ENCODE data around the gene DMAC2L. TPM values are rescaled to one million over a fixed set of nuclear protein-coding genes. Genes with fewer than 3 reads are reported as not detected.
A peak's percentile ranks its signal among the peaks of the same experiment; 100 is the strongest.

Gene DMAC2L
- total RNA-seq, 1 experiment from 2014 or later = 14.0 TPM

- no peak for TF ChIP-seq ARID4B (CRISPR knock-in tag; IDR thresholded peaks at IDR 0.05; ENCODE audit: borderline replicate concordance)
Measured at GRCh38 chr14:50340045-50340444, 27.9 kb downstream of the DMAC2L start (continued).

- TF ChIP-seq, protein P1, sequence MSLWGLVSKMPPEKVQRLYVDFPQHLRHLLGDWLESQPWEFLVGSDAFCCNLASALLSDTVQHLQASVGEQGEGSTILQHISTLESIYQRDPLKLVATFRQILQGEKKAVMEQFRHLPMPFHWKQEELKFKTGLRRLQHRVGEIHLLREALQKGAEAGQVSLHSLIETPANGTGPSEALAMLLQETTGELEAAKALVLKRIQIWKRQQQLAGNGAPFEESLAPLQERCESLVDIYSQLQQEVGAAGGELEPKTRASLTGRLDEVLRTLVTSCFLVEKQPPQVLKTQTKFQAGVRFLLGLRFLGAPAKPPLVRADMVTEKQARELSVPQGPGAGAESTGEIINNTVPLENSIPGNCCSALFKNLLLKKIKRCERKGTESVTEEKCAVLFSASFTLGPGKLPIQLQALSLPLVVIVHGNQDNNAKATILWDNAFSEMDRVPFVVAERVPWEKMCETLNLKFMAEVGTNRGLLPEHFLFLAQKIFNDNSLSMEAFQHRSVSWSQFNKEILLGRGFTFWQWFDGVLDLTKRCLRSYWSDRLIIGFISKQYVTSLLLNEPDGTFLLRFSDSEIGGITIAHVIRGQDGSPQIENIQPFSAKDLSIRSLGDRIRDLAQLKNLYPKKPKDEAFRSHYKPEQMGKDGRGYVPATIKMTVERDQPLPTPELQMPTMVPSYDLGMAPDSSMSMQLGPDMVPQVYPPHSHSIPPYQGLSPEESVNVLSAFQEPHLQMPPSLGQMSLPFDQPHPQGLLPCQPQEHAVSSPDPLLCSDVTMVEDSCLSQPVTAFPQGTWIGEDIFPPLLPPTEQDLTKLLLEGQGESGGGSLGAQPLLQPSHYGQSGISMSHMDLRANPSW (CRISPR knock-in tag; conservative IDR thresholded peaks at IDR 0.05; ENCODE audit: low read depth) = no peak
- ChIA-PET CTCF (interaction anchor here (0.6 to 1.6 kb wide), 10 partner anchors 10 to 437 kb away, joined by 3 to 10 read pairs (median 4); partner anchors contain the start of gene CDKL1), POLR2A (interaction anchor here (0.6 kb wide), 1 partner anchor 123 kb away, joined by 3 read pairs; no protein-coding TSS in a partner anchor)
- DNase-seq (ENCODE audit: low spot score) (peak; percentile 57), ATAC-seq (peak; percentile 80)
- Mint-ChIP-seq H3K27me3 (ENCODE audit: low read depth) (no peaks in the 10 kb centered on the region), H3K27ac (peak overlapping the region; percentile 63; the same call in 1 of the 2 replicates), H3K9me3 (no peaks in the 10 kb centered on the region), H3K36me3 (no peaks in the 10 kb centered on the region), H3K4me3 (no peak overlapping the region), H3K4me1 (peaks cover 13% of the 10 kb centered on the region)
Measured at GRCh38 chr14:50340963-50341362, 28.8 kb downstream of the DMAC2L start.

DNA sequence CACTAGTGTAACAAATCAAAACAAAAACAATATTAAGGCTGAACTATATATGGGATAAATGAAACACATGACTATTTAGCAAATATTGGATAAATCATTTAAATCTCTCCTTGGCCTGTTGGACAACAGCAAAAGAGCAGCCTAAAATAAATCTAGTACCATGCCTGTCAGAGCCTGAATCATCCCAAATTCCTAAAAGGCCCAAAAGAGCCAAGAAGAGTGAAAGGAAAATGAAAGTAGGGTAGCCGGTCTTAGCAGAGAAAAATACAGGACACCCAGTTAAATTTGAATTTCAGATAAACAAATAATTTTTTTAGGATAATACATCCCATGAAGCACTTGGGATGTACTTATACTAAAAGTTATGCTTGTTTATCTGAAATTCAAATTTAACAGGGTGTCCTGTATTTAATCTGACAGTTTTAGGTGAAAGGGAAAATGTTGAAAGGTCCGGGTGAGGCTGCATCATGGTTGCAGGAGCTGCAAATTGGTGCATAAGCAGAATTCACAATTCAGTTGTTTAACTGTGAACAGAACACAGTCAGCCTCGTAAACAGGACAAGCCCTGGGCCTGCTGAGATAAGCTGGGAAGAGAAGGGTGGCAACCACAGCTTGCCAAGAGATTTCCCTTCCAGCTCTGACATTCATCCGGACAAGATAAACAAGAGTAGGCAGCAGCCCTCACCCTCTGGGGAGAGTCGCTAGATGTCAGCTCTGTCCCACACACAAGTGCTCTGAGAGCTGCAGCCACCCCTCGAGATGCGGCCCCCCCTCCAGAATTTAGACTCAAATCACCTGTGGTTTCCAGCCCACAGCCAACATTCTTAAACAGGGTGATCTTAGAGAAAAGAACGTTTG lies 30.3 kb downstream of the DMAC2L start:
- ChIA-PET POLR2A (interaction anchor here (0.6 kb wide), 1 partner anchor 62 kb away, joined by 6 read pairs; no protein-coding TSS in a partner anchor), CTCF (interaction anchor here (0.6 to 1.6 kb wide), 9 partner anchors 9 to 218 kb away, joined by 3 to 10 read pairs (median 4); partner anchors contain the start of genes ATL1, DMAC2L, L2HGDH and MAP4K5)
- no peak for TF ChIP-seq SMAD3 (CRISPR knock-in tag; IDR thresholded peaks at IDR 0.05; ENCODE audit: borderline replicate concordance)
- TF ChIP-seq, protein P2, sequence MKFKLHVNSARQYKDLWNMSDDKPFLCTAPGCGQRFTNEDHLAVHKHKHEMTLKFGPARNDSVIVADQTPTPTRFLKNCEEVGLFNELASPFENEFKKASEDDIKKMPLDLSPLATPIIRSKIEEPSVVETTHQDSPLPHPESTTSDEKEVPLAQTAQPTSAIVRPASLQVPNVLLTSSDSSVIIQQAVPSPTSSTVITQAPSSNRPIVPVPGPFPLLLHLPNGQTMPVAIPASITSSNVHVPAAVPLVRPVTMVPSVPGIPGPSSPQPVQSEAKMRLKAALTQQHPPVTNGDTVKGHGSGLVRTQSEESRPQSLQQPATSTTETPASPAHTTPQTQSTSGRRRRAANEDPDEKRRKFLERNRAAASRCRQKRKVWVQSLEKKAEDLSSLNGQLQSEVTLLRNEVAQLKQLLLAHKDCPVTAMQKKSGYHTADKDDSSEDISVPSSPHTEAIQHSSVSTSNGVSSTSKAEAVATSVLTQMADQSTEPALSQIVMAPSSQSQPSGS (CRISPR knock-in tag; IDR thresholded peaks at IDR 0.05; ENCODE audit: borderline replicate concordance, low read depth) = no peak
- H3K27ac Mint-ChIP-seq = peak overlapping the region; percentile 54; the same call in 1 of the 2 replicates
- H3K36me3 Mint-ChIP-seq = no peaks in the 10 kb centered on the region
- peak; percentile 50 for DNase-seq (ENCODE audit: low spot score)
- H3K27me3 Mint-ChIP-seq (ENCODE audit: low read depth) = no peaks in the 10 kb centered on the region
- H3K4me1 Mint-ChIP-seq = peaks cover 11% of the 10 kb centered on the region
- ATAC-seq = peak; percentile 82
- H3K9me3 Mint-ChIP-seq = no peaks in the 10 kb centered on the region
- no peak overlapping the region for H3K4me3 Mint-ChIP-seq

DNA sequence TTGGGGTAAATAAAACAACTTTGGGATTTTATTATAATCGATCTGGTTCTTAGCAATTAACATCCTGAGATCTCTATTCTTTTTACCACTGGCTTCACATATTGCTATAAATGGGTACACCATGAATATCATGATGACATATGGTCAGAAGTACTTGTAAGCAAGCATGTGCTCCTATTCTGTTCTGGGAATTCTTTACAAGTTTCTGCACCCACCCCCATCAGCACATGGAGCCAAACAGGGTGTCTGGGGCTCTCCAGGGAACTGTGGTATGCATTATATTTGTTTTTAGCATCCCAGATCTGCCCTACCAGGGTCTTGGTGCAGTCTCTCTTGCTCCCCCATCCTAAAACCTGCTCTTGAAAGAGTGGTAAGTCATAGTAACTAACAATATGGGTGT lies 31.3 kb downstream of the DMAC2L start:
- POLR2A ChIA-PET = no interaction called here

More for the DNA sequence above, 31.3 kb downstream of the DMAC2L start:
- TF ChIP-seq TEAD1 (CRISPR knock-in tag; IDR thresholded peaks at IDR 0.05) (no peak), SMAD4 (CRISPR knock-in tag; IDR thresholded peaks at IDR 0.05) (no peak)
- ATAC-seq (no peak), DNase-seq (ENCODE audit: low spot score) (no peak)
- H3K9me3 Mint-ChIP-seq = no peaks in the 10 kb centered on the region
- no peaks in the 10 kb centered on the region for H3K36me3 Mint-ChIP-seq
- peaks cover 16% of the 10 kb centered on the region for H3K4me1 Mint-ChIP-seq
- no peak overlapping the region for H3K4me3 Mint-ChIP-seq
- no peaks in the 10 kb centered on the region for H3K27me3 Mint-ChIP-seq (ENCODE audit: low read depth)
- CTCF ChIA-PET = interaction anchor here (1.1 to 1.6 kb wide), 3 partner anchors 10 to 25 kb away, joined by 4 to 7 read pairs (median 7); no protein-coding TSS in a partner anchor
- no peak overlapping the region for H3K27ac Mint-ChIP-seq
